AG04449 (cell line): Measurements from ENCODE around the gene TRHDE.
"Not testable (repeated sequence)": the region's sequence is repeated elsewhere in the genome, so short reads cannot be mapped to it uniquely, and the experiment has no call there.

Experiments
- CTCF ChIA-PET: fragments of 350-600 bp; formaldehyde crosslinking; extraction: SDS; loops from one replicate; lab custom pipeline; 2021; ENCODE audit warnings: antibody characterized with exemption; lab: Yijun Ruan, JAX
- POLR2A ChIA-PET: fragments of 400-600, 350-600 bp; formaldehyde crosslinking; extraction: SDS; loops from one replicate; lab custom pipeline; 2020; ENCODE audit warnings: antibody characterized with exemption, inconsistent platforms; lab: Yijun Ruan, JAX
- DNase-seq: peaks from one replicate; pipeline ENCODE4 v3.0.0-alpha.2; 2010; ENCODE audit warnings: low read depth, low spot score
- H3K4me3 ChIP-seq: 2 replicates; pipeline ENCODE4 v1.5.1; 2011; ENCODE audit warnings: low read depth, mild to moderate bottlenecking, control low read depth, low read length
- TF ChIP-seq, protein P1 (sequence below): IDR thresholded peaks from one replicate; pipeline ENCODE4 v1.5.1; 2011; ENCODE audit warnings: mild to moderate bottlenecking, moderate library complexity, low read length, control low read depth, inconsistent platforms; ENCODE audit not compliant: insufficient read depth; ENCODE audit errors: missing control alignments

TRHDE gene

DNA sequence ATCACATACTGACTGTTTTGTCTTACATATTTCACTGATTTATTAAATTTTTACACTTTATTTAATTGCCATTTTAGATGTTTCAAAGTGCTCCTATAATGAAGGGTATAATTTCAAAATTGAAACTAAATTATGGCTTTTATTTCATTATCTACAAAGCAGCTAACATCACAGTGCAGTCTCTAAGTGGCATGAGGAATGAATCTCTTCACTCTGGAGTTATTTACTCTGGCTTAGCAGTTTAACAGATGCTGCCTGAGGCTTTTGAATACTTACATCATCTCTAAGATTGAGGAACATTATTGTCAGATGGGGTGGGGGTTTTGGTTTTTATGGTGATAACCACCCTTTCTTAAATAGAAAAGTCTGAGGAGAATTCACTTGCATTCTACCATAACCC, 386.4 kb downstream of the TRHDE start:
- ChIA-PET CTCF (no interaction called here), POLR2A (no interaction called here)
- H3K4me3 ChIP-seq: no peak overlapping the region
- TF ChIP-seq, protein P1, sequence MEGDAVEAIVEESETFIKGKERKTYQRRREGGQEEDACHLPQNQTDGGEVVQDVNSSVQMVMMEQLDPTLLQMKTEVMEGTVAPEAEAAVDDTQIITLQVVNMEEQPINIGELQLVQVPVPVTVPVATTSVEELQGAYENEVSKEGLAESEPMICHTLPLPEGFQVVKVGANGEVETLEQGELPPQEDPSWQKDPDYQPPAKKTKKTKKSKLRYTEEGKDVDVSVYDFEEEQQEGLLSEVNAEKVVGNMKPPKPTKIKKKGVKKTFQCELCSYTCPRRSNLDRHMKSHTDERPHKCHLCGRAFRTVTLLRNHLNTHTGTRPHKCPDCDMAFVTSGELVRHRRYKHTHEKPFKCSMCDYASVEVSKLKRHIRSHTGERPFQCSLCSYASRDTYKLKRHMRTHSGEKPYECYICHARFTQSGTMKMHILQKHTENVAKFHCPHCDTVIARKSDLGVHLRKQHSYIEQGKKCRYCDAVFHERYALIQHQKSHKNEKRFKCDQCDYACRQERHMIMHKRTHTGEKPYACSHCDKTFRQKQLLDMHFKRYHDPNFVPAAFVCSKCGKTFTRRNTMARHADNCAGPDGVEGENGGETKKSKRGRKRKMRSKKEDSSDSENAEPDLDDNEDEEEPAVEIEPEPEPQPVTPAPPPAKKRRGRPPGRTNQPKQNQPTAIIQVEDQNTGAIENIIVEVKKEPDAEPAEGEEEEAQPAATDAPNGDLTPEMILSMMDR: no peak
- no peak for DNase-seq

DNA sequence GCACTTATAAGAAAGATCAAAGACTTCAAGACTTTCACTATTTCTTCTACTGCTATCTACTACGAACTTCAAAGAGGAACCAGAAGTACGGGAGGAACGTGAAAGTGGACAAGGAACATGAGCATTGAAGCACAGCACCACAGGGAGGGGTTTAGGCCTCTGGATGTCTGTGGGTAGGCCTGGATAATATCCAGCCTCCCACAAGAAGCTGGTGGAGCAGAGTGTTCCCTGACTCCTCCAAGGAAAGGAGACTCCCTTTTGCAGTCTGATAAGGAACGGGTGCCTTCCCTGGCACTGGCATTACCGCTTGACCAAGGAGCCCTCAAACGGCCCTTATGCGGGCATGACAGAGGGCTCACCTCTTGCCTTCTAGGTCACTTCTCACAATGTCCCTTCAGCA, 388.0 kb downstream of the TRHDE start:
- DNase-seq, CTCF ChIA-PET, H3K4me3 ChIP-seq, POLR2A ChIA-PET: not testable (repeated sequence)

GRCh38 chr12:72673853-72674252, 401.7 kb downstream of the TRHDE start:
- ChIA-PET CTCF (no interaction called here), POLR2A (no interaction called here)
- no peak overlapping the region for H3K4me3 ChIP-seq
- TF ChIP-seq, protein P1: no peak
- DNase-seq: no peak

DNA sequence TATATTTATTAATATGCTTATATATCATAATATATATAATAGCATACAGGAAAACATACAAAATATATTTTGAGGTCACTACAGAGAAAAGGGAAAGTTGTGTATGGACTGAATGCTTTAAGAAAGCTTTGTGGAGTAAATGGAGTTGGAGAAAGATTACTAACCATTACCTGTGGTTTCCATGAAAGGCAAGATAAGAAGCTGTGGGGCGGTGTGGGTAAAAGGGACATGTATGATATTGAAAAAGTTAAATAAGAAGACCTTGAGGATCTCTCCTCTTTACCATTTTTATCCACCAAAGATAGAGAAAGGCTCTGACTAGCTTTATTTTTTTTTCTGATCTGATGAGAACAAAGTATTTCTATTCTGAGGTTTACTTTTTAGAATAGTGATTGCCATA, 404.4 kb downstream of the TRHDE start:
- POLR2A ChIA-PET: no interaction called here
- DNase-seq: no peak
- CTCF ChIA-PET: no interaction called here
- H3K4me3 ChIP-seq: no peak overlapping the region
- TF ChIP-seq, protein P1: no peak

DNA sequence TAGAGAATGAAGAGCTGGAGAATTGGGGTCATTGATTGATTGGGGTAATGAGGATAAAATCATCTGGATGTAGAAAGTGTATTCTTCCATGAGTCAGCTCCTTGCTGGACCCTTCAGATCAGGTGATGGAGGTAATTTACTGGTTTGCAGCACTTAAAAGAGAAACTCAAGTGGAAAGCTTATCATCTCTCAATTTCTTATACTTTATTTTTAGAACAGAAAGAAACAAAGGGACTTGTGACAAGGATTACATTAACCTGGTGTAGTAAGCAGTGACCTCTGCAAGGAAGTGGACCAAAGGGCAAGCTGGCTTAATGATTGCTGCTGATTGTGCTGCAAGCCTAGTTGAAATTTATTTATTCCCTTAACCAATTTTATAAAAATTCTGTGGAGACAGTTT, 405.0 kb downstream of the TRHDE start:
- POLR2A ChIA-PET: no interaction called here
- DNase-seq: no peak

GRCh38 chr12:72677846-72678245, 405.7 kb downstream of the TRHDE start:
- TF ChIP-seq, protein P1: no peak
- POLR2A ChIA-PET: no interaction called here
- CTCF ChIA-PET: no interaction called here

More for the DNA sequence above, 405.0 kb downstream of the TRHDE start:
- TF ChIP-seq, protein P1: no peak
- no peak overlapping the region for H3K4me3 ChIP-seq
- CTCF ChIA-PET: no interaction called here

DNA sequence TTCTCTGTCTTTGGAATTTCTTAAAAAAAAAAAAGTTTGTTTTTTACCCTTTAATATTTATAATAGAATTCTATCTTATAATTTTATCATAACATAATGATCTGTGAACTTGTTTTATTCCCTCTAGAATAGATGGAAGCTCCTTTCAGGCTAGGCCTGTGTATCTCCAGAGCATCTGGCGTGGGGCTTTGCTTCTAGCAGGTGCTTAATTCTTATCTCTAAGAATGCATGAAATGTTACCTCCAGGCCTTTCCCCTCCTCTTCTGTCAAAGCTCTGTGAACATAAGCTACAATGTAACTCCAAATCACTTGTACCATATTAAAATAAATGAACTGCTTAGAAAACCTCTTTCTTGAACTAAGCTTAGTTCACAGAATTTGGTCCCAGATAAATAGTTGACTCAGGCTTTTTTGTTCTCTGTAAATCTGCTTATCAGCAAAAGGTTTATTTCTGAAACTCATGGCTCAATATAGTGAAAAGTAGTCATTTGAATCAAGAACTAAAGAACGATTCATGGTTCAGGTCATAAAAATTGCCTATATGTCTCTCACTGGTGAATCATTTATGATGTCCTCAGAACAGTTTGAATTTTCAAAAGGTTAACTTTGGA, 407.1 kb downstream of the TRHDE start:
- CTCF ChIA-PET: no interaction called here
- POLR2A ChIA-PET: no interaction called here
- TF ChIP-seq, protein P1: no peak
- DNase-seq: no peak
- H3K4me3 ChIP-seq: no peak overlapping the region

More at GRCh38 chr12:72677846-72678245, 405.7 kb downstream of the TRHDE start:
- H3K4me3 ChIP-seq: no peak overlapping the region
- no peak for DNase-seq
